ENCODE data around the gene DNAJC21.
A peak's percentile ranks its signal among the peaks of the same experiment; 100 is the strongest.

The DNAJC21 gene

GRCh38 chr5:34894716-34895115 is 34.6 kb upstream of the DNAJC21 start:
- no peak for TF ChIP-seq CTCF (IDR thresholded peaks at IDR 0.05; ENCODE audit: insufficient read depth, low read depth, low read length, missing control alignments)
- no peak for DNase-seq (ENCODE audit: low read depth)
- no peak overlapping the region for H3K4me3 ChIP-seq (ENCODE audit: low read depth, low read length)

- H3K4me3 ChIP-seq (ENCODE audit: low read depth, low read length) = no peak overlapping the region
- TF ChIP-seq CTCF (IDR thresholded peaks at IDR 0.05; ENCODE audit: insufficient read depth, low read depth, low read length, missing control alignments) = no peak
- no peak for DNase-seq (ENCODE audit: low read depth)
These were observed 33.5 kb upstream of the DNAJC21 start for GRCh38 chr5:34895641-34896419.

GRCh38 chr5:34897646-34898045 is 31.7 kb upstream of the DNAJC21 start:
- DNase-seq (ENCODE audit: low read depth) = no peak
- no peak for TF ChIP-seq CTCF (IDR thresholded peaks at IDR 0.05; ENCODE audit: insufficient read depth, low read depth, low read length, missing control alignments)
- H3K4me3 ChIP-seq (ENCODE audit: low read depth, low read length) = no peak overlapping the region

GRCh38 chr5:34898258-34898895 is 31.0 kb upstream of the DNAJC21 start:
- TF ChIP-seq CTCF (IDR thresholded peaks at IDR 0.05; ENCODE audit: insufficient read depth, low read depth, low read length, missing control alignments) = peak; percentile 78
- H3K4me3 ChIP-seq (ENCODE audit: low read depth, low read length) = no peak overlapping the region
- peak; percentile 79 for DNase-seq (ENCODE audit: low read depth)

- DNase-seq (ENCODE audit: low read depth) = no peak
- TF ChIP-seq CTCF (IDR thresholded peaks at IDR 0.05; ENCODE audit: insufficient read depth, low read depth, low read length, missing control alignments) = no peak
- H3K4me3 ChIP-seq (ENCODE audit: low read depth, low read length) = no peak overlapping the region
These were observed 30.3 kb upstream of the DNAJC21 start for GRCh38 chr5:34899066-34899465.

GRCh38 chr5:34900652-34901051 is 28.7 kb upstream of the DNAJC21 start:
- no peak for TF ChIP-seq CTCF (IDR thresholded peaks at IDR 0.05; ENCODE audit: insufficient read depth, low read depth, low read length, missing control alignments)
- no peak for DNase-seq (ENCODE audit: low read depth)

More at GRCh38 chr5:34900652-34901051, 28.7 kb upstream of the DNAJC21 start:
- H3K4me3 ChIP-seq (ENCODE audit: low read depth, low read length) = no peak overlapping the region
